Measurements from ENCODE around the gene COL24A1. TPM values are rescaled to one million over a fixed set of nuclear protein-coding genes. Genes with fewer than 3 reads are reported as not detected.
"Not testable (repeated sequence)": the region's sequence is repeated elsewhere in the genome, so short reads cannot be mapped to it uniquely, and the experiment has no call there.

The COL24A1 gene
- total RNA-seq, 1 donor from 2014 or later, result 0.21 TPM

DNA sequence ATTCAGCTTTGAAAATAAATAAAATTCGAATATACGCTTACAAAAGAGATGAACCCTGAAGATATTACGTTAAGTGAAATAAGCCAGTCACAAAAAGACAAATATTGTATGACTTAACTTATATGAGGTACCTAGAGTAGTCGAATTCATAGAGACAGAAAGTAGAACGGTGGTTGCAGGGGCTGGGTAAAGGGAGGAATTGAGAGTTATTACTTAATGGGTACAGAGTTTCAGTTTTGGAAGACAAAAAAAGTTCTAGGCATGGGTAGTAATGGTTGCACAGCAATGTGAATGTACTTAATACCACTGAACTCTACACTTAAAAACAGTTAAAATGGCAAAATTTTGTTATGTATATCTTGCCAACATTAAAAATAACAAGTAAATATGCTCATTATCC, 399.7 kb downstream of the COL24A1 start:
- H3K27me3 ChIP-seq (ENCODE audit: control insufficient read depth, insufficient read depth, low read length), result no peaks in the 10 kb centered on the region
- no peak overlapping the region for H3K4me3 ChIP-seq (ENCODE audit: low read depth, low read length)
- TF ChIP-seq, protein P1, sequence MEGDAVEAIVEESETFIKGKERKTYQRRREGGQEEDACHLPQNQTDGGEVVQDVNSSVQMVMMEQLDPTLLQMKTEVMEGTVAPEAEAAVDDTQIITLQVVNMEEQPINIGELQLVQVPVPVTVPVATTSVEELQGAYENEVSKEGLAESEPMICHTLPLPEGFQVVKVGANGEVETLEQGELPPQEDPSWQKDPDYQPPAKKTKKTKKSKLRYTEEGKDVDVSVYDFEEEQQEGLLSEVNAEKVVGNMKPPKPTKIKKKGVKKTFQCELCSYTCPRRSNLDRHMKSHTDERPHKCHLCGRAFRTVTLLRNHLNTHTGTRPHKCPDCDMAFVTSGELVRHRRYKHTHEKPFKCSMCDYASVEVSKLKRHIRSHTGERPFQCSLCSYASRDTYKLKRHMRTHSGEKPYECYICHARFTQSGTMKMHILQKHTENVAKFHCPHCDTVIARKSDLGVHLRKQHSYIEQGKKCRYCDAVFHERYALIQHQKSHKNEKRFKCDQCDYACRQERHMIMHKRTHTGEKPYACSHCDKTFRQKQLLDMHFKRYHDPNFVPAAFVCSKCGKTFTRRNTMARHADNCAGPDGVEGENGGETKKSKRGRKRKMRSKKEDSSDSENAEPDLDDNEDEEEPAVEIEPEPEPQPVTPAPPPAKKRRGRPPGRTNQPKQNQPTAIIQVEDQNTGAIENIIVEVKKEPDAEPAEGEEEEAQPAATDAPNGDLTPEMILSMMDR (IDR thresholded peaks at IDR 0.05; ENCODE audit: insufficient read depth, low read length, poor library complexity, severe bottlenecking), result no peak
- DNase-seq (ENCODE audit: low read depth), result no peak
- no peaks in the 10 kb centered on the region for H3K36me3 ChIP-seq (ENCODE audit: control insufficient read depth, insufficient read depth, low read length)

DNA sequence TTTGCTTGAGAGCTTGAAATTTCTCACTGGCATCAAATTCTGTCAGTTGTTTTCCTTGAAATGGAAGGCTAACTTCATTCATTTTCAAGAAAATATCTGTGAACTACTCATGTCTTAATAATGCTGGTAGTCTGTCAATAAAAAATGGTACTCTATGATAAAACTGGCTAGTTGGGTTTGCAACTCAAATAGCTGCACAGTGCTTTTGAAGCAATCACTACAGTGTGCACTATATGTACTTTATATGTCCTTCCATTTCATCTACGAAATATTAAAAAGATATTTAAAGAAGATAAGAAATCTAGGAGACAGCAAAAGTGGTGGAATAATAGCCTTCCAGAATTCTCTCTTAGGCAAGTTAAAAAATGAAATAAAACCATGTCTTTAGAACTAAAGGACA, 408.5 kb downstream of the COL24A1 start:
- Histone ChIP-seq H3K4me3 (ENCODE audit: low read depth, low read length) (no peak overlapping the region), H3K27me3 (ENCODE audit: control insufficient read depth, insufficient read depth, low read length) (no peaks in the 10 kb centered on the region), H3K36me3 (ENCODE audit: control insufficient read depth, insufficient read depth, low read length) (no peaks in the 10 kb centered on the region)
- DNase-seq (ENCODE audit: low read depth), result no peak
- TF ChIP-seq, protein P1 (IDR thresholded peaks at IDR 0.05; ENCODE audit: insufficient read depth, low read length, poor library complexity, severe bottlenecking), result no peak

- TF ChIP-seq, protein P1 (IDR thresholded peaks at IDR 0.05; ENCODE audit: insufficient read depth, low read length, poor library complexity, severe bottlenecking), result no peak
- DNase-seq (ENCODE audit: low read depth), result no peak
- Histone ChIP-seq H3K27me3 (ENCODE audit: control insufficient read depth, insufficient read depth, low read length) (no peaks in the 10 kb centered on the region), H3K36me3 (ENCODE audit: control insufficient read depth, insufficient read depth, low read length) (no peaks in the 10 kb centered on the region), H3K4me3 (ENCODE audit: low read depth, low read length) (no peak overlapping the region)
Measured at GRCh38 chr1:85746777-85747176, 409.8 kb downstream of the COL24A1 start.

GRCh38 chr1:85743814-85744213, 412.8 kb downstream of the COL24A1 start:
- H3K36me3 ChIP-seq (ENCODE audit: control insufficient read depth, insufficient read depth, low read length), result no peaks in the 10 kb centered on the region
- DNase-seq (ENCODE audit: low read depth), result no peak
- TF ChIP-seq, protein P1 (IDR thresholded peaks at IDR 0.05; ENCODE audit: insufficient read depth, low read length, poor library complexity, severe bottlenecking), result no peak
- H3K4me3 ChIP-seq (ENCODE audit: low read depth, low read length), result no peak overlapping the region
- H3K27me3 ChIP-seq (ENCODE audit: control insufficient read depth, insufficient read depth, low read length), result no peaks in the 10 kb centered on the region

GRCh38 chr1:85734931-85735330, 421.6 kb downstream of the COL24A1 start:
- TF ChIP-seq, protein P1 (IDR thresholded peaks at IDR 0.05; ENCODE audit: insufficient read depth, low read length, poor library complexity, severe bottlenecking), result no peak
- no peaks in the 10 kb centered on the region for H3K27me3 ChIP-seq (ENCODE audit: control insufficient read depth, insufficient read depth, low read length)
- H3K36me3 ChIP-seq (ENCODE audit: control insufficient read depth, insufficient read depth, low read length), result no peaks in the 10 kb centered on the region

DNA sequence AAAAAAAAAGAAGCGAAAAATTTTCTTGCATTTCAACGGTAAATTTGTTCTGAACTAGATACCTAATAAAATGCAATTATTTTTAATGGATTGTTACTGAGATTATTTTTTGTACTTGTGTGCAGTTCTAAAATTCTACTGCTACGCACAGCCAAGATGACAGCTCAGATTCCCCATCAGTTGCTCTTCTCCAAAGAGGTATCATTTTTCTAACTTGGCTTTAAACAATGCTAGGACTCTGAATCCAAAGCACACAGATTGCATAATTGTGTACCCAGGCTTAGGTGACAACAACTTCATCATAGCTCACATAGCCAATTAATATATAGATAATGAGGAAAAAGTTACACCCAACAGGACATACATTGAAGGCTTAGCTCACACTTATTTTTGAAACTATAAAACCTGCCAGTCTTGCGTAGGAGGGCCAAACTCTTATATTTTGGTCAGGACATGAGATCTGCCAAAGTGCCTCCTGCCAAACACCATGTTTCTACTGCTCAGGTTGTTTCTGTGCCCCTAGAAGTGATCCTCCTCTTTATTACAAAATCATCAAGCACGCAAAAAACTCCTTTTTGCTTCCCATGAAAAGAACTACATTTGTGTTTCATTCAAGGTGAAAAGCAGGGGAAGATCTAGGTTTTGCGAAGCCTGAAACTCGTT, 437.8 kb downstream of the COL24A1 start:
- DNase-seq (ENCODE audit: low read depth), result no peak
- H3K36me3 ChIP-seq (ENCODE audit: control insufficient read depth, insufficient read depth, low read length), result no peaks in the 10 kb centered on the region
- TF ChIP-seq, protein P1 (IDR thresholded peaks at IDR 0.05; ENCODE audit: insufficient read depth, low read length, poor library complexity, severe bottlenecking), result no peak

More at GRCh38 chr1:85734931-85735330, 421.6 kb downstream of the COL24A1 start:
- H3K4me3 ChIP-seq (ENCODE audit: low read depth, low read length), result no peak overlapping the region
- DNase-seq (ENCODE audit: low read depth), result peak; percentile 91

GRCh38 chr1:85714418-85715114, 442.0 kb downstream of the COL24A1 start:
- DNase-seq (ENCODE audit: low read depth); H3K27me3 ChIP-seq (ENCODE audit: control insufficient read depth, insufficient read depth, low read length); H3K4me3 ChIP-seq (ENCODE audit: low read depth, low read length); H3K36me3 ChIP-seq (ENCODE audit: control insufficient read depth, insufficient read depth, low read length): not testable (repeated sequence)

More for the DNA sequence above, 437.8 kb downstream of the COL24A1 start:
- H3K4me3 ChIP-seq (ENCODE audit: low read depth, low read length), result no peak overlapping the region
- H3K27me3 ChIP-seq (ENCODE audit: control insufficient read depth, insufficient read depth, low read length), result no peaks in the 10 kb centered on the region

All from kidney epithelial cell (primary cell).